Measurements from ENCODE around the gene TNS4.

TNS4 gene

GRCh38 chr17:40454613-40454995, 46.8 kb downstream of the TNS4 start:
- Histone ChIP-seq H2BK120ac (ENCODE audit: low read depth, low read length) (no peak overlapping the region), H3K4me2 (ENCODE audit: low read length) (no peak overlapping the region), H3K18ac (ENCODE audit: low read length) (no peak overlapping the region), H2AK5ac (ENCODE audit: low read length) (no peak overlapping the region), H2BK15ac (replicated peaks; ENCODE audit: low read depth) (no peak overlapping the region), H3K4me1 (ENCODE audit: control insufficient read depth, low read depth, low read length) (no peaks in the 10 kb centered on the region), H3K9ac (ENCODE audit: low read length) (no peak overlapping the region), H2BK5ac (ENCODE audit: low read length) (no peak overlapping the region), H3K56ac (ENCODE audit: low read length) (no peak overlapping the region), H3K27ac (ENCODE audit: low read depth, low read length) (no peak overlapping the region), H4K8ac (ENCODE audit: low read depth, low read length) (no peak overlapping the region), H3K4ac (ENCODE audit: low read depth, low read length) (no peak overlapping the region), H3K79me1 (ENCODE audit: low read length) (peaks cover 5% of the 10 kb centered on the region), H3K36me3 (ENCODE audit: control insufficient read depth, insufficient read depth, low read length) (peaks cover 16% of the 10 kb centered on the region), H3K27me3 (ENCODE audit: insufficient read depth, low read length, poor library complexity) (no peaks in the 10 kb centered on the region), H4K5ac (ENCODE audit: low read length) (no peak overlapping the region), H3K79me2 (ENCODE audit: control insufficient read depth, insufficient read depth, low read length) (no peaks in the 10 kb centered on the region), H3K4me3 (ENCODE audit: low read length) (no peak overlapping the region), H3K23ac (ENCODE audit: low read length) (no peak overlapping the region)
- DNase-seq: no peak
- no CpG with 5 or more reads among the region's 2 CpGs for WGBS (ENCODE audit: extremely low coverage, insufficient coverage, low lambda C conversion rate)

GRCh38 chr17:40453881-40454612, 47.4 kb downstream of the TNS4 start:
- Histone ChIP-seq H3K36me3 (ENCODE audit: control insufficient read depth, insufficient read depth, low read length) (peaks cover 16% of the 10 kb centered on the region), H3K4me3 (ENCODE audit: low read length) (no peak overlapping the region), H3K4me2 (ENCODE audit: low read length) (no peak overlapping the region), H2BK120ac (ENCODE audit: low read depth, low read length) (no peak overlapping the region), H3K4ac (ENCODE audit: low read depth, low read length) (no peak overlapping the region), H4K5ac (ENCODE audit: low read length) (no peak overlapping the region), H3K18ac (ENCODE audit: low read length) (no peak overlapping the region), H3K27me3 (ENCODE audit: insufficient read depth, low read length, poor library complexity) (no peaks in the 10 kb centered on the region), H4K8ac (ENCODE audit: low read depth, low read length) (no peak overlapping the region), H3K23ac (ENCODE audit: low read length) (no peak overlapping the region), H3K9ac (ENCODE audit: low read length) (no peak overlapping the region), H2BK15ac (replicated peaks; ENCODE audit: low read depth) (no peak overlapping the region), H3K79me2 (ENCODE audit: control insufficient read depth, insufficient read depth, low read length) (no peaks in the 10 kb centered on the region), H2AK5ac (ENCODE audit: low read length) (no peak overlapping the region), H3K27ac (ENCODE audit: low read depth, low read length) (no peak overlapping the region), H3K4me1 (ENCODE audit: control insufficient read depth, low read depth, low read length) (no peaks in the 10 kb centered on the region), H3K56ac (ENCODE audit: low read length) (no peak overlapping the region), H3K79me1 (ENCODE audit: low read length) (peaks cover 5% of the 10 kb centered on the region), H2BK5ac (ENCODE audit: low read length) (no peak overlapping the region)
- DNase-seq: no peak
- WGBS (ENCODE audit: extremely low coverage, insufficient coverage, low lambda C conversion rate): no CpG with 5 or more reads among the region's 19 CpGs

GRCh38 chr17:40452921-40453378, 48.5 kb downstream of the TNS4 start:
- Histone ChIP-seq H3K27ac (ENCODE audit: low read depth, low read length) (no peak overlapping the region), H2BK5ac (ENCODE audit: low read length) (no peak overlapping the region), H3K36me3 (ENCODE audit: control insufficient read depth, insufficient read depth, low read length) (peaks cover 16% of the 10 kb centered on the region), H4K5ac (ENCODE audit: low read length) (no peak overlapping the region), H2BK120ac (ENCODE audit: low read depth, low read length) (no peak overlapping the region), H3K18ac (ENCODE audit: low read length) (no peak overlapping the region), H3K79me2 (ENCODE audit: control insufficient read depth, insufficient read depth, low read length) (no peaks in the 10 kb centered on the region), H3K23ac (ENCODE audit: low read length) (no peak overlapping the region), H3K9ac (ENCODE audit: low read length) (no peak overlapping the region), H3K56ac (ENCODE audit: low read length) (no peak overlapping the region), H3K4me3 (ENCODE audit: low read length) (no peak overlapping the region), H3K27me3 (ENCODE audit: insufficient read depth, low read length, poor library complexity) (no peaks in the 10 kb centered on the region), H2BK15ac (replicated peaks; ENCODE audit: low read depth) (no peak overlapping the region), H3K4me2 (ENCODE audit: low read length) (no peak overlapping the region), H3K4me1 (ENCODE audit: control insufficient read depth, low read depth, low read length) (no peaks in the 10 kb centered on the region), H3K79me1 (ENCODE audit: low read length) (peaks cover 14% of the 10 kb centered on the region), H3K4ac (ENCODE audit: low read depth, low read length) (no peak overlapping the region), H4K8ac (ENCODE audit: low read depth, low read length) (no peak overlapping the region), H2AK5ac (ENCODE audit: low read length) (no peak overlapping the region)
- WGBS (ENCODE audit: extremely low coverage, insufficient coverage, low lambda C conversion rate): no CpG with 5 or more reads among the region's 15 CpGs
- DNase-seq: no peak

GRCh38 chr17:40452216-40452787, 49.1 kb downstream of the TNS4 start:
- H3K79me1 ChIP-seq (ENCODE audit: low read length): peaks cover 15% of the 10 kb centered on the region
- H3K18ac ChIP-seq (ENCODE audit: low read length): no peak overlapping the region
- H3K79me2 ChIP-seq (ENCODE audit: control insufficient read depth, insufficient read depth, low read length): no peaks in the 10 kb centered on the region
- H2BK5ac ChIP-seq (ENCODE audit: low read length): no peak overlapping the region
- no peak overlapping the region for H3K4ac ChIP-seq (ENCODE audit: low read depth, low read length)
- no peak overlapping the region for H3K9ac ChIP-seq (ENCODE audit: low read length)
- H4K5ac ChIP-seq (ENCODE audit: low read length): no peak overlapping the region
- no CpG with 5 or more reads among the region's 7 CpGs for WGBS (ENCODE audit: extremely low coverage, insufficient coverage, low lambda C conversion rate)
- no peaks in the 10 kb centered on the region for H3K27me3 ChIP-seq (ENCODE audit: insufficient read depth, low read length, poor library complexity)
- no peak overlapping the region for H3K23ac ChIP-seq (ENCODE audit: low read length)
- no peak overlapping the region for H4K8ac ChIP-seq (ENCODE audit: low read depth, low read length)
- DNase-seq: no peak
- H3K4me1 ChIP-seq (ENCODE audit: control insufficient read depth, low read depth, low read length): no peaks in the 10 kb centered on the region
- H2BK15ac ChIP-seq (replicated peaks; ENCODE audit: low read depth): no peak overlapping the region
- no peak overlapping the region for H2BK120ac ChIP-seq (ENCODE audit: low read depth, low read length)
- no peak overlapping the region for H3K56ac ChIP-seq (ENCODE audit: low read length)
- H3K27ac ChIP-seq (ENCODE audit: low read depth, low read length): no peak overlapping the region
- peaks cover 13% of the 10 kb centered on the region for H3K36me3 ChIP-seq (ENCODE audit: control insufficient read depth, insufficient read depth, low read length)
- no peak overlapping the region for H2AK5ac ChIP-seq (ENCODE audit: low read length)
- no peak overlapping the region for H3K4me2 ChIP-seq (ENCODE audit: low read length)
- H3K4me3 ChIP-seq (ENCODE audit: low read length): no peak overlapping the region

GRCh38 chr17:40451420-40451819, 50.0 kb downstream of the TNS4 start:
- H3K79me1 ChIP-seq (ENCODE audit: low read length): peaks cover 19% of the 10 kb centered on the region
- H3K4me1 ChIP-seq (ENCODE audit: control insufficient read depth, low read depth, low read length): no peaks in the 10 kb centered on the region
- no CpG with 5 or more reads among the region's 6 CpGs for WGBS (ENCODE audit: extremely low coverage, insufficient coverage, low lambda C conversion rate)
- no peak overlapping the region for H4K5ac ChIP-seq (ENCODE audit: low read length)
- H3K4me2 ChIP-seq (ENCODE audit: low read length): no peak overlapping the region
- H3K4me3 ChIP-seq (ENCODE audit: low read length): no peak overlapping the region
- H2AK5ac ChIP-seq (ENCODE audit: low read length): no peak overlapping the region
- no peak overlapping the region for H2BK120ac ChIP-seq (ENCODE audit: low read depth, low read length)
- no peak overlapping the region for H3K18ac ChIP-seq (ENCODE audit: low read length)
- H3K9ac ChIP-seq (ENCODE audit: low read length): no peak overlapping the region
- no peaks in the 10 kb centered on the region for H3K27me3 ChIP-seq (ENCODE audit: insufficient read depth, low read length, poor library complexity)
- no peak overlapping the region for H3K23ac ChIP-seq (ENCODE audit: low read length)
- H3K79me2 ChIP-seq (ENCODE audit: control insufficient read depth, insufficient read depth, low read length): peaks cover 5% of the 10 kb centered on the region
- H3K27ac ChIP-seq (ENCODE audit: low read depth, low read length): no peak overlapping the region
- no peak overlapping the region for H4K8ac ChIP-seq (ENCODE audit: low read depth, low read length)
- H3K56ac ChIP-seq (ENCODE audit: low read length): no peak overlapping the region
- H2BK15ac ChIP-seq (replicated peaks; ENCODE audit: low read depth): no peak overlapping the region
- H3K4ac ChIP-seq (ENCODE audit: low read depth, low read length): no peak overlapping the region
- H2BK5ac ChIP-seq (ENCODE audit: low read length): no peak overlapping the region
- H3K36me3 ChIP-seq (ENCODE audit: control insufficient read depth, insufficient read depth, low read length): peaks cover 8% of the 10 kb centered on the region
- no peak for DNase-seq
